Measurements from ENCODE around the gene CMTM1. TPM values are rescaled to one million over a fixed set of nuclear protein-coding genes. Genes with fewer than 3 reads are reported as not detected.
"Not testable (repeated sequence)": the region's sequence is repeated elsewhere in the genome, so short reads cannot be mapped to it uniquely, and the experiment has no call there.

The CMTM1 gene
- total RNA-seq, 1 donor, result 3.2 TPM

GRCh38 chr16:66562409-66562808 lies 3.8 kb upstream of the CMTM1 start:
- H3K4me3 ChIP-seq (ENCODE audit: low read depth, low read length), result no peak overlapping the region
- no peak for TF ChIP-seq CTCF (IDR thresholded peaks at IDR 0.05; ENCODE audit: insufficient read depth, low read length)
- no peak for DNase-seq (ENCODE audit: low read depth)

- H3K4me3 ChIP-seq (ENCODE audit: low read depth, low read length), result no peak overlapping the region
- DNase-seq (ENCODE audit: low read depth), result no peak
- TF ChIP-seq CTCF (IDR thresholded peaks at IDR 0.05; ENCODE audit: insufficient read depth, low read length), result no peak
Measured at GRCh38 chr16:66562986-66563385, 3.3 kb upstream of the CMTM1 start.

GRCh38 chr16:66563574-66564334 lies 2.5 kb upstream of the CMTM1 start:
- TF ChIP-seq CTCF (IDR thresholded peaks at IDR 0.05; ENCODE audit: insufficient read depth, low read length), result no peak

GRCh38 chr16:66567270-66567669 lies 1.0 kb downstream of the CMTM1 start:
- not testable (repeated sequence) for H3K4me3 ChIP-seq (ENCODE audit: low read depth, low read length); DNase-seq (ENCODE audit: low read depth)

More at GRCh38 chr16:66563574-66564334, 2.5 kb upstream of the CMTM1 start:
- H3K4me3 ChIP-seq (ENCODE audit: low read depth, low read length), result no peak overlapping the region
- no peak for DNase-seq (ENCODE audit: low read depth)

GRCh38 chr16:66568355-66568754 lies 2.1 kb downstream of the CMTM1 start:
- H3K4me3 ChIP-seq (ENCODE audit: low read depth, low read length), result no peak overlapping the region
- peak; percentile 35 for DNase-seq (ENCODE audit: low read depth)
- no peak for TF ChIP-seq CTCF (IDR thresholded peaks at IDR 0.05; ENCODE audit: insufficient read depth, low read length)

GRCh38 chr16:66569131-66569530 lies 2.9 kb downstream of the CMTM1 start:
- H3K4me3 ChIP-seq (ENCODE audit: low read depth, low read length), result no peak overlapping the region
- DNase-seq (ENCODE audit: low read depth), result peak; percentile 76
- TF ChIP-seq CTCF (IDR thresholded peaks at IDR 0.05; ENCODE audit: insufficient read depth, low read length), result no peak

- peak overlapping the region; percentile 4 for H3K4me3 ChIP-seq (ENCODE audit: low read depth, low read length)
- DNase-seq (ENCODE audit: low read depth), result peak; percentile 84
- TF ChIP-seq CTCF (IDR thresholded peaks at IDR 0.05; ENCODE audit: insufficient read depth, low read length), result no peak
Measured at GRCh38 chr16:66569827-66570405, 3.7 kb downstream of the CMTM1 start.
